ENCODE data around the gene ZNF236.

GRCh38 chr18:76992226-76993084, 170.1 kb downstream of the ZNF236 start:
- TF ChIP-seq CEBPB (IDR thresholded peaks at IDR 0.05; ENCODE audit: borderline replicate concordance, low read depth, low read length), result no peak
- TF ChIP-seq STAG1 (CRISPR knock-in tag; IDR thresholded peaks at IDR 0.05), result no peak
- no peak for TF ChIP-seq ATRX (CRISPR knock-in tag; IDR thresholded peaks at IDR 0.05; ENCODE audit: borderline replicate concordance)
- no peak for TF ChIP-seq MLLT10 (CRISPR knock-in tag; IDR thresholded peaks at IDR 0.05)
- no peak for TF ChIP-seq MEIS1 (CRISPR knock-in tag; IDR thresholded peaks at IDR 0.05; ENCODE audit: borderline replicate concordance)
- TF ChIP-seq POLR2AphosphoS2 (IDR thresholded peaks at IDR 0.05; ENCODE audit: low read depth, low read length), result no peak
- no peak for TF ChIP-seq NRL (CRISPR knock-in tag; IDR thresholded peaks at IDR 0.05; ENCODE audit: borderline replicate concordance)
- TF ChIP-seq SNAPC4 (CRISPR knock-in tag; IDR thresholded peaks at IDR 0.05), result no peak
- TF ChIP-seq CTCF (CRISPR knock-in tag; IDR thresholded peaks at IDR 0.05), result no peak
- no peak for TF ChIP-seq ZNF776 (CRISPR knock-in tag; IDR thresholded peaks at IDR 0.05)
- TF ChIP-seq ZBTB1 (CRISPR knock-in tag; IDR thresholded peaks at IDR 0.05; ENCODE audit: borderline replicate concordance), result no peak
